Measurements from ENCODE around the gene ZNF502.
"Not testable (repeated sequence)": the region's sequence is repeated elsewhere in the genome, so short reads cannot be mapped to it uniquely, and the experiment has no call there.

The ZNF502 gene

DNA sequence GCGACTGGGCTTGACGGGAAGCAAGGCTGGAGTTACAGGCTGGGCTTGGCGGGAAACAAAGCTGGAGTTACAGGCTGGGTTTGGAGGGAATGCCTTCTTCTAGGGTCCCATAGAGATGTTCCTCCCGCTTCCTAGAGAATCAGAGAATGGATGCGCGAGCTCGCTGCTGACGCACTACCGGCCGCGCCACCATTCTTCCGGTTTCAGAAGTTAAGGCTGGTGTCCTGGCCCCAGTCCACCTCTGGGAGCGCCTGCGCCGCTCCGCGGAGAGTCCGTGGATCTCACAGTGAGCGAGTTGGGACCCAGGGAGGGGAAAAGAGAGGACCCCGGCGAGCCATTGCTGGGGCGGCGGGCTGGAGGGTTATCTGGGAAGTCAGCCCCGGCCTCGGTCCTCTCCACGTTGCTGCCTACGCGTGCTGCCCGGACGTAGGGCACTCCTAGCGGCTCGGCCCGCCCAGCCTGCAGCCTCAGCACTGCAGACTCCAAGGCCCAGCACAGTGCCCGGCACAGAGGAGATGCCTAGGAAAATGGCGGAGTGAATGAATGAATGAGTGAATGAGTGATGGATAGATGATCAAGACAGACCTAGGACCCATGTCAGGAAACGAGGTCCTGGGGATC is at the start of gene ZNF502:
TSS of gene ZNF502 (plus strand) at position 206 of the 621 bp plus-strand sequence. CDS start 7,602 bp downstream, outside the sequence.
- DNase-seq (ENCODE audit: low read depth in 2 of 2), result peak; percentile 20 to 53

GRCh38 chr3:44665173-44665572 is 47.3 kb upstream of the ZNF502 start:
- no peak for DNase-seq (ENCODE audit: low read depth in 2 of 2)

DNA sequence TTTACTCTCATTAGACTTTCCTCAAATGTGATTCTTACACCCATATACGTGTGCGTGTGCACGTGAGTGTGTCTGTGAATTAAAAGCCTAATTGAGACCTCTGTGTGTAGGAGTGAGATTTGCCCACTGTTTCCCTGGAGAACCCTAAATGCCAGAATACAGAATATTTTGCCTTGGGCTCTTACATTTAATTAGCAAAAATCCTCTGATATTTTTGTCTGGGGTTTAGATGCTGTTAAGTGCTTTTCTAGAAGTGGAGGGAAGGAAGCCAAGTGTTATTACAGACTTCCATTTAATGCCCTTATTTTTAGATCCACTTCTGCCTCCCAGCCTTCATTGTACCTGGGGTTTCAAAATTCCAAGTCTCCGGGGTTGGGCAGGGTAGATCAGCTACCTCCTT is 46.1 kb upstream of the ZNF502 start:
- DNase-seq (ENCODE audit: low read depth in 2 of 2), result no peak

- DNase-seq (ENCODE audit: low read depth in 2 of 2), result no peak
Observed at GRCh38 chr3:44669760-44670159, 42.7 kb upstream of the ZNF502 start.

DNA sequence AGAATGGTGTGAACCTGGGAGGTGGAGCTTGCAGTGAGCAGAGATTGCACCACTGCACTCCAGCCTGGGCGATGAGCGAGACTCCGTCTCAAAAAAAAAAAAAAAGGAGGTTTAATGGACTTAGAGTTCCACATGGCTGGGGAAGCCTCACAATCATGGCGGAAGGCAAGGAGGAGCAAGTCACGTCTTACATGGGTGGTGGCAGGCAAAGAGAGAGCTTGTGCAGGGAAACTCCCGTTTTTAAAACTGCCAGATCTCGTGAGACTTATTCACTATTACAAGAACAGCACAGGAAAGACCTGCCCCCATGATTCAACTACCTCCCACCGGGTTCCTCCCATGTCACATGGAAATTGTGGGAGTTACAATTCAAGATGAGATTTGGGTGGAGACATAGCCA is 39.0 kb upstream of the ZNF502 start:
- DNase-seq (ENCODE audit: low read depth in 2 of 2), result not testable (repeated sequence)

- no peak for DNase-seq (ENCODE audit: low read depth in 2 of 2)
Observed at GRCh38 chr3:44674211-44674610, 38.2 kb upstream of the ZNF502 start.

DNA sequence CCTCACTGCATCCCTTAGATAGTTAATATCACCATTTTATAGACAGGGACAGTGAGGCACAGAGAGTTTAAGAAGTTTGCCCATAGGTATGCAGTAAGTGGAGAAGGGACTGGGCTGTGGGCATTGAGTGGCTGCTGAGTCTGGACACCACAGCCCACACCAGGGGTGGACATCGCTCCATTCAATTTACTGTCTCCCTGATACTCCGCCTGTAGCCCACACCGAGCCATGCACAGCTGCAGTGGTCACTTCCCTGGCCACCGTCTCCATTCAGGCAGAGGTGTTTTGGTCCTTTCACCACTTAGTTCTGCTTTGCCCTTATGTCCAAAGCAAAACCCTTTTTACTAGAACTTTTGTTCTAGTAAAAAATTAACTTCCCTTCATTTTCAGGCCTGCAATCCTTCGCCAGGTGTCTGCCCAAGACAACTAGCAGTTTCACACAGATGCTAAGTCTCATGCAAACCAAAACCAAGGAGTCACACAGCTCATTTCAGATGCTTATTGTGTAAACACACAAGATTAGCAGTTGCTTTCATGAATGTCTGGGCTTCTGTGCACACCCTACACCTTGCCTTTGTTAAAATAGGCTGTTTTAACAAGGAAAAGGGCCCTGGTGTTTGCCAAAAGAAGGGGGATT is 33.9 kb upstream of the ZNF502 start:
- no peak for DNase-seq (ENCODE audit: low read depth in 2 of 2)

GRCh38 chr3:44680921-44681455 is 31.5 kb upstream of the ZNF502 start:
- no peak for DNase-seq (ENCODE audit: low read depth in 2 of 2)

DNA sequence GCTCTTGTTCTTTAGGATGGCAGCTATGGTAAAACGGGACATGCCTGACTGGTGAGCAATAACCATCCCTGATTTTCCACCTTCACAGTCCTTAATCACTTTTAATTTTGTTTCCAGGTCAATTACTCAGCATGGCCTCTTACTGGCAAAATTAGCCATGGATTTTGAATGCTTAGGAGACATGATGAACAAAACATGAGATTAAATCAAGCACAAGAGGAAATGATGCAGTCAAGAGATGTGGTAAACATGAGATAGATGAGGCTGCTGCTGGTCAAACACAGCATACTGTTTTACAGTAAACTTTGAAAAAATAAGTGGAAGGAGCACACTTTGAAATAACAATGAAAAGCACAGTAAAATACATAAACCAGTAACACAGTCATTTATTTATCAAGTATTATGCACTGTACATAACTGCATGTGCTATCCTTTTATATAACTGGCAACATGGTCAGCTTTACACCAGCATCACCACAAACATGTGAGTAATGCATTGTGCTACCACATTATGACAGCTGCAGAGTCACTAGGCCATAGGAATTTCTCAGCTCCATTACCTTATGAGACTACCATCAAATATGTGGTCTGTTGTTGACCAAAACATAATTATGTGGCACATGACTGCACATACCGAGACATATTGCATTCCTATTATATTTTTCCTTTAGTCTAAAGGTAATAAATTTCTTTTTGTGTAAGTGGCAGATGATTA is 30.1 kb upstream of the ZNF502 start:
- no peak for DNase-seq (ENCODE audit: low read depth in 2 of 2)

DNA sequence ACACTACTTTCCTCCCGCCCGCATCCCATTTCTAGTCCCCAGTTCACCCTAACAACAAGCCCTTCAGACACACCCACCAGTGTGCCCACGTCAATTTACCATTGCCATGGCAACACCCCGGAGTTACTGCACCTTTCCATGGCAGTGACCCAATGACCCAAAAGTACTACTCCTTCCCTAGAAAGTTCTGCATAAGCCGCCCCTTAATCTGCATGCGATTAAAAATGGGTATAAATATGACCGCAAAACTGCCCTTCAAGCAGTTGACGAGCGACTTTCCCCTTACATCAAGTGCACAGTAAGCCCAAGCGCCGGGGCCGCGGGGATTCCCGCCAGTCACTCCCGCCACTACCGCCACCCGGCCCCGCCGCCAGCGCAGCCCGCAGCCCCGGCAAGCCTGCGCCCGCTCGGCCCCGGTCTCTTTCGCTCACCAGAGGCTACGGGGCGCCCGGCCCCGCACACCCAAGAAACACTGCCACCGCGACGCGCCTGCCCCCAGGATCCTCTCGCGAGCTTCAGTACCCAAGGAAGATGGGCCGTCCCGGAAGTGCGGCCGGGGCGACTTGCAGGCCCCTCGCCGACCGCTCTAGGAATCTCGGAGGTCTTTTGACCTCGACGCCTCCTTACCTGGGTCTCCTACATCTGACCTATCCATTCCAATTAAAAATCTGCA is 27.2 kb upstream of the ZNF502 start:
- DNase-seq (ENCODE audit: low read depth in 2 of 2), result peak; percentile 18 to 26

DNA sequence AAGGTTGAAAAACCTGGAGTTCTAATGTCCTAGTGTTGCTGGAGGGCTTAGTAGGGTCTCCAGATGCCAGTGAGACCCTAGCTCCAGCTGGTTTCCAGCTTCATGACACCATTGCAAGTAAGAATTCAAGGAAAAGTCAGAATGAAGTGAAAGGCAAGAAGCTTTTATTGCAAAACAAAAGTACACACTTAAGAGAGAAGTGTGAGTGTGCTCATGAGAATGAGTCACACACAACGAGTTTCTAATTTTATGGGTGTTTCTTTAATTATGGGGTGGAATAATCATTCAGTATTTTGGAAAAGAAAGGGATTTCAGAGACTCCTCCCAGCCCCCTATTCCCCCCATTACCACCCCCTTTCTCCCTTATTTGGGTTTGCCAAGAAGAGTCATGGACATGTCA is 24.6 kb upstream of the ZNF502 start:
- DNase-seq (ENCODE audit: low read depth in 2 of 2), result no peak

GRCh38 chr3:44721231-44722102 is 9.0 kb downstream of the ZNF502 start:
- no peak for DNase-seq (ENCODE audit: low read depth in 2 of 2)

DNA sequence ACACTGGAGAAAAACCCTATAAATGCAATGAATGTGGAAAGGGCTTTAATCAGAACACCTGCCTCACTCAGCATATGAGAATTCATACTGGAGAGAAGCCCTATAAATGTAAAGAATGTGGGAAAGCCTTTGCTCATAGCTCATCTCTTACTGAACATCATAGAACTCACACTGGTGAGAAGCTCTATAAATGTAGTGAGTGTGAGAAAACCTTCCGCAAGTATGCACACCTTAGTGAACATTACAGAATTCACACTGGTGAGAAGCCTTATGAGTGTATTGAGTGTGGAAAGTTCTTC is 9.6 kb downstream of the ZNF502 start:
- DNase-seq (ENCODE audit: low read depth in 2 of 2), result no peak

GRCh38 chr3:44729384-44729910 is 17.0 kb downstream of the ZNF502 start, which contains the start of gene ZNF501:
ZNF501 (plus strand) TSS chr3:44729635; CDS start chr3:44734422, 4,787 bp downstream.
- peak; percentile 70 to 80 for DNase-seq (ENCODE audit: low read depth in 2 of 2)

- no peak for DNase-seq (ENCODE audit: low read depth in 2 of 2)
Observed at GRCh38 chr3:44734646-44735168, 22.2 kb downstream of the ZNF502 start.

- peak in 1 of 2 donors; percentile 2 for DNase-seq (ENCODE audit: low read depth in 2 of 2)
Observed at GRCh38 chr3:44761101-44761423, 48.6 kb downstream of the ZNF502 start.

DNA sequence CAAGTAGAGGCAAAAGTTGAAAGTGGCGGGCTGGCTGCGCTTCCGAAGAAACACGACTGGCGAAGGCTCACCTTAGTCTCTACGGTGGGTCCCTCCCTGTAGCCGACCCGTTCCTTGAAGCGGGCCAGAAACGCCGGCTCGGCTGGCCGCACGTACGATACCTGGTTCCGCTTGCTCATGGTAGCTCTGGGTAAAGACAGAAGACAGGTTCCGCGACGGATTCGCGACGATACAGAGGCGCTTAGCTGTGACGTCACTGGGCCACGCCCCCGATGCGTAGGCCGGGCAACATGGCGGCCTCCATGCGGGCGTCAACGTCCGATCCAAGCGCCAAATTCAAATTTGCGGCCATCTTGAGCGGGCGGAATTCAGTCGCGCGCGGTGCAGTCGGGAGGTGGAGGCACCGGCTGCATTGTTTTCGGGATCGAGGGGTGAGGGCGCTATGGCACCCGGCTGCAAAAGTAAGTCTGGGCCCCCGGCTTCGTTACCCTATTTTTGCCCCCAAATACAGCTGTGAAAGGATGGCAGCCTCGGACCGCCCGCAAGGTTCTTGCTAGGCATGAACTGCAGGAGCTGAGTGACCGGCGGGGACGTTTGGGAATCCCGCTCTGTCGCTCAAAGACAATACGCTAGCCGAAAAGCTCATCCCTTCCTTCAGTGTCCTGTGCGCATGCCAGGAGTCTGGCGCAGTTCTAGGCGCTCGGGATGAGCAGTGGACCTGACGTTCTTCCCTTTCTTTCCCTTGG is 49.1 kb downstream of the ZNF502 start, which contains the start of the genes KIAA1143 and KIF15:
TSS of gene KIAA1143 (minus strand) at position 196 of the 746 bp plus-strand sequence. CDS start at position 179, 17 bp downstream.
TSS of gene KIF15 (plus strand) at position 371 of the 746 bp plus-strand sequence. CDS start at position 443, 72 bp downstream.
- DNase-seq (ENCODE audit: low read depth in 2 of 2), result peak; percentile 96 to 98

GRCh38 chr3:44762170-44762677 is 49.8 kb downstream of the ZNF502 start:
- DNase-seq (ENCODE audit: low read depth in 2 of 2), result no peak

GRCh38 chr3:44762690-44763089 is 50.2 kb downstream of the ZNF502 start:
- DNase-seq (ENCODE audit: low read depth in 2 of 2), result no peak

DNA sequence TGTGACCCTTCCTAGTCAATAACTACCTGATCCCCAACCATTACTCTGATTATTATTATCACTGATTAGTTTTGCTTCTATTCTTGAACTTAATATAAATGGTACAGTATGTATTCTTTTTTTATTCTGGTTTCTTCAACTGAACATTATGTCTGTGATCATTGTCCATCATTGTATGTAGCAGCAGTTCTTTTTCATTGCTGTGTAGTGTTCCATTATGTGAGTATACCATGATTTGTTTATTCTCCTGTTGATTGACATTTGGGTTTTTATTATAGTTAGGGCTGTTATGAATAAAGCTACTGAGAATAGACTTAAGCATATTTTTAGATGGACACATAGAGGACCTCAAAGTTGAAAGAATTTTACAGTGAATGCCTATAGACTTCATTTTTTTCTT is 51.8 kb downstream of the ZNF502 start:
- DNase-seq (ENCODE audit: low read depth in 2 of 2), result no peak

Measured in activated CD8-positive, alpha-beta memory T cell treated with anti-CD3 and anti-CD28 coated beads for 4 hours (primary cell).